Tibial nerve (tissue), 4 donors: ENCODE measurements around the gene GMCL2.

ENCODE experiments used
- EP300 ChIP-seq, 2 donors: sonication (generic); formaldehyde crosslinking; IDR thresholded peaks; one replicate each; pipeline ENCODE4 v1.6.1; 2017; ENCODE audit warnings: antibody characterized with exemption in 2 of 2, mild to moderate bottlenecking in 1 of 2
- POLR2A ChIP-seq, 2 donors: fragments of 450-650 bp; IDR thresholded peaks; one replicate each; pipeline ENCODE4 v1.6.1; 2017; ENCODE audit warnings: antibody characterized with exemption in 2 of 2, mild to moderate bottlenecking in 2 of 2, moderate library complexity in 2 of 2
- TF ChIP-seq, protein P1 (sequence below), 5 experiments: fragments of 200-600 bp in 3 of 5; fragments of 450-650 bp in 2 of 5; sonication (generic) in 3 of 5; IDR thresholded peaks; one replicate each; pipeline ENCODE4 v1.5.1; 2016 to 2019; ENCODE audit warnings: antibody characterized with exemption in 5 of 5, mild to moderate bottlenecking in 3 of 5, moderate library complexity in 2 of 5

DNA sequence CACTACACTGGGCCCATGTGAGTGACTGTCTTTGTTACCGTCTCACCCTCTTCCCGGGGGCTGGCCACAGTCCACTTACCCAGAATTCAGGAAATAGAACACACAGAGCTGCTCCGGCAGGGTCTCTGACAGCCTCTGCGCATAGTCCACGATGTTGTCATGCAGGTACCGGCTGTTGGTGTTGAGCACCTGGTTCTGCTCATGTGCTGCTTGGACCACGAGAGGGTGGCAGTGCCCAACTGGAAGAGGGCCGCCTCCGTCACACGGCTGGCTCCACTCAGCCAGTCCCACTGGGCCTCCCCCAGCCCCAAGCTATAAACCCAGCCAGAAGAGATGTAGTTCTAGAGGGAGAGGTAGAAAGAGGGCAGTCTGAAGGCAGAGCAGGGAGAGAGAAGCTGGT, 42.7 kb upstream of the GMCL2 start:
- TF ChIP-seq EP300 (IDR thresholded peaks at IDR 0.05) (no peak), POLR2A (IDR thresholded peaks at IDR 0.05) (no peak)
- TF ChIP-seq, protein P1, sequence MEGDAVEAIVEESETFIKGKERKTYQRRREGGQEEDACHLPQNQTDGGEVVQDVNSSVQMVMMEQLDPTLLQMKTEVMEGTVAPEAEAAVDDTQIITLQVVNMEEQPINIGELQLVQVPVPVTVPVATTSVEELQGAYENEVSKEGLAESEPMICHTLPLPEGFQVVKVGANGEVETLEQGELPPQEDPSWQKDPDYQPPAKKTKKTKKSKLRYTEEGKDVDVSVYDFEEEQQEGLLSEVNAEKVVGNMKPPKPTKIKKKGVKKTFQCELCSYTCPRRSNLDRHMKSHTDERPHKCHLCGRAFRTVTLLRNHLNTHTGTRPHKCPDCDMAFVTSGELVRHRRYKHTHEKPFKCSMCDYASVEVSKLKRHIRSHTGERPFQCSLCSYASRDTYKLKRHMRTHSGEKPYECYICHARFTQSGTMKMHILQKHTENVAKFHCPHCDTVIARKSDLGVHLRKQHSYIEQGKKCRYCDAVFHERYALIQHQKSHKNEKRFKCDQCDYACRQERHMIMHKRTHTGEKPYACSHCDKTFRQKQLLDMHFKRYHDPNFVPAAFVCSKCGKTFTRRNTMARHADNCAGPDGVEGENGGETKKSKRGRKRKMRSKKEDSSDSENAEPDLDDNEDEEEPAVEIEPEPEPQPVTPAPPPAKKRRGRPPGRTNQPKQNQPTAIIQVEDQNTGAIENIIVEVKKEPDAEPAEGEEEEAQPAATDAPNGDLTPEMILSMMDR (IDR thresholded peaks at IDR 0.05), result no peak
